ENCODE data around the gene INSC. TPM values are rescaled to one million over a fixed set of nuclear protein-coding genes. Genes with fewer than 3 reads are reported as not detected.

INSC gene
- total and polyA plus RNA-seq, 2 of the 4 experiments (the other 2 are of a cell fraction) = 0.53 to 1.4 TPM

DNA sequence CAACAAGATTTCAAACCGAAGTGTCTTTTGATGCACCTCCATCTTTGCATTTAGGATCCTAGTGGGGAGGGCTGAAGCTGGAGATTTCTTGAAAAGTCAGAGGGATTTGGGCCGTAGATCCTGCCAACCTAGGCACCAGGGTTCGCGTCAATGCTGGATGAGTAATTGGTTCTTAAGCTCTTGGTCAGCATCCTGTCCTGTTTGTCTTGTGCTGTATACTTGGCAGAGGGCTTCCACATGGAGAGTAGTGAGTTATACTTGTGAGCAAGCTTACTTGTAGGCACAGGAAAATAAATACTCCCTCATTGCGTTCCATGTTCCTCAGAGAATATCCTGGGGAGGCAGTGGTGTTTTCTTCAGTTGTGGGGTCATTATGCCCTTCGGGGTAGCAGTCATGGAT lies 12.6 kb downstream of the INSC start:
- peak overlapping the region; percentile 80; the same call in 1 of the 3 replicates for H2BK15ac ChIP-seq (ENCODE audit: low read depth, low read length)
- peak overlapping the region; percentile 16; the same call in 1 of the 2 replicates for H3K56ac ChIP-seq (ENCODE audit: extremely low read depth, insufficient read depth, low read length)
- H4K5ac ChIP-seq (ENCODE audit: low read depth, low read length) = no peak overlapping the region
- BruUV-seq (replicated peaks) = no TSS peak
- ATAC-seq (ENCODE audit: low read depth) = peak; percentile 62
- H3K23ac ChIP-seq (ENCODE audit: low read depth, low read length) = 0 out of 2 replicates have a peak overlapping the region, but pooled peaks have one; percentile 31
- H3K36me3 ChIP-seq (ENCODE audit: control insufficient read depth, insufficient read depth, low read length) = no peaks in the 10 kb centered on the region
- no peak overlapping the region; the same call in 1 of the 2 replicates for H3K27ac ChIP-seq (ENCODE audit: insufficient read depth, low read length)
- H2BK20ac ChIP-seq (ENCODE audit: low read depth, low read length) = peak overlapping the region; percentile 92
- H2AK9ac ChIP-seq (replicated peaks; ENCODE audit: low read depth, low read length, poor library complexity) = peak overlapping the region; percentile 3
- in situ Hi-C loops (cut with MboI; ENCODE audit: low sequenced_read_pairs) = no loop called here
- H3K27me3 ChIP-seq (ENCODE audit: control insufficient read depth, insufficient read depth, low read length) = no peaks in the 10 kb centered on the region
- peak overlapping the region; percentile 79 for H4K91ac ChIP-seq (ENCODE audit: insufficient read depth, low read depth, low read length)
- intact Hi-C loops (cut with micrococcal nuclease) = no loop called here
- TF ChIP-seq FOS (IDR thresholded peaks at IDR 0.05; ENCODE audit: low read depth, low read length) = no peak
- 0 out of 2 replicates have a peak, but pooled peaks have one; percentile 4 for TF ChIP-seq BHLHE40 (IDR thresholded peaks at IDR 0.05; ENCODE audit: low read depth, low read length)
- TF ChIP-seq POLR2A (IDR thresholded peaks at IDR 0.05; ENCODE audit: low read depth, low read length) = no peak
- H3K9me3 ChIP-seq (ENCODE audit: control insufficient read depth, insufficient read depth, low read length) = no peaks in the 10 kb centered on the region
- peak overlapping the region; percentile 59 for H3K14ac ChIP-seq (replicated peaks; ENCODE audit: low read depth, low read length)
- dilution Hi-C loops (cut with HindIII; ENCODE audit: low sequenced_read_pairs, unreplicated experiment) = no loop called here
- POLR2A ChIA-PET (ENCODE audit: unreplicated experiment) = interaction anchor here (0.6 kb wide), 1 partner anchor 32 kb away, joined by 4 read pairs; no protein-coding TSS in a partner anchor
- H3K79me1 ChIP-seq (ENCODE audit: low read depth in 1 of 2, low read length in 2 of 2) = peaks cover 0 to 24% of the 10 kb centered on the region in 2 experiments; a peak in 2 of 4 replicates
- no peak overlapping the region for H3K4me3 ChIP-seq (ENCODE audit: insufficient read depth, low read depth, low read length)
- peak overlapping the region; percentile 90 for H3K4ac ChIP-seq (ENCODE audit: low read depth, low read length)
- H2BK120ac ChIP-seq (ENCODE audit: low read depth, low read length) = peak overlapping the region; percentile 93
- no peaks in the 10 kb centered on the region for H4K20me1 ChIP-seq (ENCODE audit: insufficient read depth, low read length)
- no peak overlapping the region; the same call in 1 of the 2 replicates for H3K4me2 ChIP-seq (ENCODE audit: low read depth, low read length)
- WGBS, 2 experiments (ENCODE audit: extremely low coverage in 2 of 2, insufficient read length in 1 of 2) = 11% methylated on average over 3 of the region's 6 CpGs; no CpG with 5 or more reads in 1 of the 2 experiments
- peak overlapping the region; percentile 52 for H2BK5ac ChIP-seq (ENCODE audit: low read depth, low read length, poor library complexity, severe bottlenecking)
- DNase-seq = peak; percentile 81
- H3K4me1 ChIP-seq (ENCODE audit: control insufficient read depth, insufficient read depth, low read length) = peaks cover 16% of the 10 kb centered on the region; the same call in 1 of the 2 replicates
- H3K18ac ChIP-seq (ENCODE audit: low read depth, low read length) = no peak overlapping the region
- H2AK5ac ChIP-seq (ENCODE audit: low read depth, low read length) = peak overlapping the region; percentile 47; the same call in 1 of the 2 replicates
- peak overlapping the region; percentile 61 for H2AFZ ChIP-seq (replicated peaks; ENCODE audit: low read length, poor library complexity)
- H3K9ac ChIP-seq (ENCODE audit: low read depth, low read length) = no peak overlapping the region
- H4K8ac ChIP-seq (ENCODE audit: low read depth in 2 of 2, low read length in 2 of 2) = peak overlapping the region in 1 of 2 experiments; percentile 78; a peak in 1 of 4 replicates
- H3K9me1 ChIP-seq (ENCODE audit: insufficient read depth, low read length) = peaks cover 30% of the 10 kb centered on the region
- CTCF ChIA-PET = interaction anchor here (1.6 kb wide), 1 partner anchor 32 kb away, joined by 5 read pairs; no protein-coding TSS in a partner anchor
